Trophoblast cell (in vitro differentiated cells and primary cell): ENCODE measurements around the gene PARP9.

ENCODE experiments used
- DNase-seq, 2 donors: peaks; one replicate each; pipeline ENCODE4 v3.0.0-alpha.2; 2016
- H2AFZ ChIP-seq: 2 replicates; pipeline ENCODE4 v1.6.1; 2013; ENCODE audit warnings: low read length, moderate library complexity, mild to moderate bottlenecking; ENCODE audit not compliant: insufficient read depth, poor library complexity
- H2AK5ac ChIP-seq: 2 replicates; pipeline ENCODE4 v1.6.1; 2013; ENCODE audit warnings: mild to moderate bottlenecking, low read length
- H2BK120ac ChIP-seq: 2 replicates; pipeline ENCODE4 v1.6.1; 2013; ENCODE audit warnings: low read length, mild to moderate bottlenecking, moderate library complexity; ENCODE audit not compliant: insufficient read depth, poor library complexity
- H2BK12ac ChIP-seq: 2 replicates; pipeline ENCODE4 v1.6.1; 2013; ENCODE audit warnings: mild to moderate bottlenecking, low read length, moderate library complexity
- H2BK5ac ChIP-seq: 2 replicates; pipeline ENCODE4 v1.6.1; 2013; ENCODE audit warnings: low read length, low read depth, moderate library complexity, mild to moderate bottlenecking; ENCODE audit not compliant: poor library complexity
- H3K14ac ChIP-seq: 2 replicates; pipeline ENCODE4 v1.6.1; 2013; ENCODE audit warnings: mild to moderate bottlenecking, low read length
- H3K18ac ChIP-seq: 2 replicates; pipeline ENCODE4 v1.6.1; 2013; ENCODE audit warnings: mild to moderate bottlenecking, low read length
- H3K23ac ChIP-seq: 2 replicates; pipeline ENCODE4 v1.6.1; 2013; ENCODE audit warnings: low read length
- H3K27ac ChIP-seq: 2 replicates; pipeline ENCODE4 v1.5.1; 2013; ENCODE audit warnings: low read depth, mild to moderate bottlenecking, inconsistent platforms, low read length, moderate library complexity
- H3K27me3 ChIP-seq: 2 replicates; pipeline ENCODE4 v1.6.1; 2013; ENCODE audit warnings: inconsistent platforms, mild to moderate bottlenecking, low read length, moderate library complexity; ENCODE audit not compliant: insufficient read depth
- H3K36me3 ChIP-seq, 2 experiments: 1 replicate in 1 of 2; 2 replicates in 1 of 2; pipeline ENCODE4 v1.6.1; 2013; ENCODE audit warnings: low read length in 2 of 2, mild to moderate bottlenecking in 2 of 2, moderate library complexity in 1 of 2; ENCODE audit not compliant: insufficient read depth in 2 of 2, control insufficient read depth in 1 of 2
- H3K4ac ChIP-seq: 2 replicates; pipeline ENCODE4 v1.6.1; 2013; ENCODE audit warnings: low read depth, mild to moderate bottlenecking, low read length, moderate library complexity
- H3K4me1 ChIP-seq, 2 experiments: 1 replicate in 1 of 2; 2 replicates in 1 of 2; pipeline ENCODE4 v1.6.1; 2013; ENCODE audit warnings: low read length in 2 of 2, mild to moderate bottlenecking in 2 of 2, moderate library complexity in 1 of 2; ENCODE audit not compliant: insufficient read depth in 2 of 2, control insufficient read depth in 1 of 2
- H3K4me2 ChIP-seq: 2 replicates; pipeline ENCODE4 v1.6.1; 2013; ENCODE audit warnings: inconsistent platforms, mild to moderate bottlenecking, low read length, moderate library complexity
- H3K4me3 ChIP-seq: 2 replicates; pipeline ENCODE4 v1.5.1; 2013; ENCODE audit warnings: mild to moderate bottlenecking, low read depth, low read length, inconsistent platforms
- H3K79me1 ChIP-seq: one replicate; pipeline ENCODE4 v1.6.1; 2013; ENCODE audit warnings: low read length
- H3K79me2 ChIP-seq: 2 replicates; pipeline ENCODE4 v1.6.1; 2013; ENCODE audit warnings: low read length, mild to moderate bottlenecking; ENCODE audit not compliant: control insufficient read depth, insufficient read depth, poor library complexity
- H3K9ac ChIP-seq: 2 replicates; pipeline ENCODE4 v1.6.1; 2013; ENCODE audit warnings: mild to moderate bottlenecking, low read length
- H3K9me3 ChIP-seq: 2 replicates; pipeline ENCODE4 v1.6.1; 2013; ENCODE audit warnings: low read depth, mild to moderate bottlenecking, control low read depth, inconsistent platforms, low read length; ENCODE audit not compliant: insufficient read depth
- H4K12ac ChIP-seq: 2 replicates; pipeline ENCODE4 v1.6.1; 2013; ENCODE audit warnings: low read depth, mild to moderate bottlenecking, low read length, moderate library complexity
- H4K8ac ChIP-seq: 2 replicates; pipeline ENCODE4 v1.6.1; 2013; ENCODE audit warnings: low read depth, mild to moderate bottlenecking, low read length, moderate library complexity
- H4K91ac ChIP-seq: one replicate; pipeline ENCODE4 v1.6.1; 2013; ENCODE audit warnings: low read depth, mild to moderate bottlenecking, low read length, moderate library complexity
- WGBS: extraction: QIAGEN DNeasy Blood & Tissue Kit; methylation state at CpG from one replicate; pipeline ENCODE4 v1.1.7; 2013; ENCODE audit warnings: missing lambda C conversion rate; ENCODE audit not compliant: insufficient read length, insufficient coverage; ENCODE audit errors: extremely low coverage; 5-methylcytosine and 5-hydroxymethylcytosine counted together

PARP9 gene

DNA sequence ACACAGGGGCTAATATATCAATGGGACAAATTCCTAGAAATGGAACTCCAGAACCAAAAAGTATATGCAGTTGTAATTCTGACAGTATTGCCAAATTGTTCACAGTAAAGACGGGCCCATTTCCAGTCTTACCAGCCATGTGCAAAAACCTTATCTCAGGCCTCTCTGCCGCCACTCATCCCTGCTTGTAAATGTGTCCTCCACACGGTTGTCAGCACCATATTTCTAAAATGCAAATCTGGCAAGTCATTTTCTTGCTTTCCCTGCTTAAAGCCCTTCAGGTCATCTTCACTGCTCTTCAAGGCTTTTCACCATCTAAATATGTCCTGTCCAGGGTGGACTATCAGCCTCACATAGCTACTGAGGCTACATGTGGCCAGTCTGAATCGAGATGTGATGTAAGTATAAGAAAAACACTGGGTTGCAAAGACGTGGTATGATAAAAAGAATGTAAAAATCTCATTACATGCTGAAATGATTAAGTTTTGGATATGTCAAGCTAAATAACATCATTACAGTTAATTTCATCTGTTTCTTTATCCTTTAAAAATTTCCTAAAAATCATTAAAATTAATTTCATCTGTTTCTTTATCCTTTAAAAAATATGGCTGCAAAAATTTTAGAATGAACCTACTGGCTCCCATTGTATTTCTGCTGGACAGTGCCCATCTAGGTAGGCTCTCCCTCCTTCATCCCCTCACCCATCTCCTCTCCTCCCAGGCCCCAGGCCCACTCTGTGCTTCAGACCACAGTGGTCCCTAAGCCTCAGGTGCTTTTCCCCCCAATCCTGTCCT is 980 bp downstream of the PARP9 start:
- Histone ChIP-seq H3K27ac (no peak overlapping the region), H3K4me2 (no peak overlapping the region), H3K18ac (no peak overlapping the region), H3K9ac (no peak overlapping the region), H3K79me1 (peaks cover 8% of the 10 kb centered on the region), H4K91ac (no peak overlapping the region), H2AFZ (peak overlapping the region; percentile 45), H2BK12ac (peak overlapping the region; percentile 82), H3K36me3 (no peaks in the 10 kb centered on the region), H4K12ac (no peak overlapping the region), H3K9me3 (no peaks in the 10 kb centered on the region), H3K14ac (no peak overlapping the region), H3K27me3 (no peaks in the 10 kb centered on the region), H3K79me2 (peaks cover 5% of the 10 kb centered on the region), H3K4me1 (peaks cover 0 to 3% of the 10 kb centered on the region in 2 experiments), H3K4ac (no peak overlapping the region), H2AK5ac (no peak overlapping the region), H4K8ac (peak overlapping the region; percentile 61), H3K4me3 (no peak overlapping the region), H3K23ac (no peak overlapping the region), H2BK5ac (no peak overlapping the region), H2BK120ac (peak overlapping the region; percentile 6)
- no CpG with 5 or more reads among the region's 5 CpGs for WGBS
- DNase-seq, result no peak

DNA sequence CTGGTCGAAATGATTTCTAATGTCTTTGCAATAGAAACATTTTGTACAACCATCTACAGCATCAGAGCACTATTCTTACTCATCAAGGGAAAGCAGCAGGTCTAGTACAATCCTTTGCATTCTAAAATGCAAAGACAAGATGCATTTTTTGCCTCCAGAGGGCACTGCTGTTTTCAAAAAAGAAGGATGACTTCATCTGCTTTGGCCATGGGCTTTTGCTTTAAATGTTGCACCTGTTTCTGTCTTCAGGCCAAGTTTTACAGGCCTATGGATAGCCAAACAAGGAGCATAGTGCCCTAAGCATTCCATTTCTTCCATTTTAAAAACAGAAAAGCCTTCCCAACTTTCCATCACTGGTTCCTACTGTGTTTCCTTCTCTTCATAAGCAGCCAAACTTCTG is 3.4 kb downstream of the PARP9 start:
- no peaks in the 10 kb centered on the region for H3K36me3 ChIP-seq
- H4K8ac ChIP-seq, result no peak overlapping the region

DNA sequence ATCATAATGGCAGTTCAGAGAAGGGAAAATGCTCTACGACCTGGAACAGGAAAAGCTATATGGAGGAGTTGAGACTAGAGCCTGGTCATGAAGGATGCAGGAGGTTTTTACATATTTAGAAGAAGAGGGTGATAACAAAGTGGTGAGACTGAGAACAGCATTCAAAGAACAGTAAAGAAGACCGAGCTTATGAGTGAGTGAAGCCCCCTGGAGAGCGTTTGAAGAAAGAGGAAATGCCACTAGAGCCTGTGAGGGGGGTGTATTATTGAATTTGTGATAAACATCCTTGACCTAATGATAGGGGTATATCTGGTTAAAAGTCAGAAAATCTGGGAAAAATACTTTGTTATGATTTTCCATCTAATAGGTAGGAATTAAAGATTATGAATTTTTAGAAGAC is 4.2 kb downstream of the PARP9 start:
- Histone ChIP-seq H3K27me3 (no peaks in the 10 kb centered on the region), H2AFZ (no peak overlapping the region), H3K9ac (no peak overlapping the region), H3K4ac (no peak overlapping the region), H3K79me2 (peaks cover 5% of the 10 kb centered on the region), H3K4me2 (no peak overlapping the region), H3K79me1 (peaks cover 8% of the 10 kb centered on the region), H3K4me3 (no peak overlapping the region), H4K91ac (no peak overlapping the region), H3K4me1 (peaks cover 3 to 7% of the 10 kb centered on the region in 2 experiments), H4K8ac (no peak overlapping the region), H3K18ac (no peak overlapping the region), H2AK5ac (no peak overlapping the region), H2BK5ac (no peak overlapping the region), H2BK120ac (no peak overlapping the region), H3K9me3 (no peaks in the 10 kb centered on the region), H3K36me3 (no peaks in the 10 kb centered on the region), H4K12ac (no peak overlapping the region), H2BK12ac (no peak overlapping the region), H3K14ac (no peak overlapping the region), H3K23ac (no peak overlapping the region), H3K27ac (no peak overlapping the region)
- no CpG with 5 or more reads among the region's 3 CpGs for WGBS
- no peak for DNase-seq

More for the DNA sequence above, 3.4 kb downstream of the PARP9 start:
- Histone ChIP-seq H4K91ac (no peak overlapping the region), H3K4ac (no peak overlapping the region), H3K4me3 (no peak overlapping the region), H3K27me3 (no peaks in the 10 kb centered on the region), H4K12ac (no peak overlapping the region), H3K18ac (no peak overlapping the region), H3K4me2 (no peak overlapping the region), H3K14ac (no peak overlapping the region), H3K9ac (no peak overlapping the region), H2BK120ac (no peak overlapping the region), H3K79me2 (peaks cover 5% of the 10 kb centered on the region), H2BK5ac (no peak overlapping the region), H3K9me3 (no peaks in the 10 kb centered on the region), H3K27ac (no peak overlapping the region), H2AK5ac (no peak overlapping the region), H2BK12ac (no peak overlapping the region), H3K23ac (no peak overlapping the region), H2AFZ (no peak overlapping the region), H3K79me1 (peaks cover 8% of the 10 kb centered on the region), H3K4me1 (peaks cover 1 to 4% of the 10 kb centered on the region in 2 experiments)
- no CpG with 5 or more reads among the region's 1 CpG for WGBS
- peak; percentile 79 to 92 for DNase-seq

DNA sequence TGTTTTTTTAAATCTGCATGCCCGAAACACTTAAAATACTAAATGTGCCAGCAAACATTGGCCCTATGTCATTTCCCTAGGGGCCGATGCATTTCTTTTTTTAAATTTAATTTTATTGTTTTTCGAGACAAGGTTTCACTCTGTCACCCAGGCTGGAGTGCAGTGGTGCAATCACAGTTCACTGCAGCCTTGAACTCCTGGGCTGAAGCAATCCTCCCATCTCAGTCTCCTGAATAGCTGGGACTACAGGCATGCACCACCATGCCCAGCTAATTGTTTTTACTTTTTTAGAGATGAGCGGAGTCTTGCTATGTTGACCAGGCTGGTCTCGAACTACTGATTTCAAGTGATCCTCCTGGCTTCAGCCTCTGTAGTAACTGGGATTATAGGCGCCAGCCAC is 5.5 kb downstream of the PARP9 start:
- H3K36me3 ChIP-seq, result no peaks in the 10 kb centered on the region
- no peak overlapping the region for H2BK5ac ChIP-seq
- no peak overlapping the region for H4K91ac ChIP-seq
- no peaks in the 10 kb centered on the region for H3K9me3 ChIP-seq
- H4K8ac ChIP-seq, result no peak overlapping the region
- no peaks in the 10 kb centered on the region for H3K27me3 ChIP-seq
- H2BK12ac ChIP-seq, result no peak overlapping the region
- H3K27ac ChIP-seq, result no peak overlapping the region
- H3K18ac ChIP-seq, result no peak overlapping the region
- peaks cover 3 to 4% of the 10 kb centered on the region in 2 experiments for H3K4me1 ChIP-seq
- H3K79me2 ChIP-seq, result no peaks in the 10 kb centered on the region
- no peak overlapping the region for H3K14ac ChIP-seq
- H3K4ac ChIP-seq, result no peak overlapping the region
- H2AFZ ChIP-seq, result no peak overlapping the region
- no peak overlapping the region for H2AK5ac ChIP-seq
- H3K4me2 ChIP-seq, result no peak overlapping the region
- H3K23ac ChIP-seq, result no peak overlapping the region
- no peak overlapping the region for H3K4me3 ChIP-seq
- DNase-seq, result no peak
- WGBS, result no CpG with 5 or more reads among the region's 6 CpGs
- peaks cover under 1% of the 10 kb centered on the region for H3K79me1 ChIP-seq
- H2BK120ac ChIP-seq, result no peak overlapping the region
- no peak overlapping the region for H4K12ac ChIP-seq
- no peak overlapping the region for H3K9ac ChIP-seq
